Heart left ventricle (tissue), 13 donors: ENCODE results near the gene SLC35D1.

ENCODE experiments used
- POLR2A ChIP-seq, 2 donors: fragments of 450-650 bp; IDR thresholded peaks; one replicate each; pipeline ENCODE4 v1.6.1; 2017; ENCODE audit warnings: antibody characterized with exemption in 2 of 2, mild to moderate bottlenecking in 2 of 2, moderate library complexity in 2 of 2
- TF ChIP-seq, protein P1 (sequence below), 12 donors: fragments of 200-600 bp; sonication (generic) in 4 of 12; IDR thresholded peaks; one replicate each; pipeline versions ENCODE4 v1.5.0 to v1.8.0; 2018 to 2022; ENCODE audit warnings: antibody characterized with exemption in 12 of 12, mild to moderate bottlenecking in 5 of 12
- donor health status: ischemic (EF 13 %, LVEDD 7.1; RV severe dilation, severe dysfunction).
- donor health status: DM: no; HTN: yes; CAD: no.
- donor health status: DM: no; HTN: no; CAD: no.
- donor health status: ischemic (EF 25% LVEDD 6.9; RV normal size, moderate dysfunction).
- donor health status: ischemic (EF 25% LVEDD 5.7; RV mildly dilated, moderate dysfunction).
- donor health status: ischemic (EF 35%, LVEDD 5.7; RV mildly dilated, moderate dysfunction).
- donor health status: nonischemic (EF 11% LVEDD 7.7; RV severe dilation, severe dysfunction).
- donor health status: DM: yes; HTN: yes; CAD: no.
- donor health status: PGD.
- donor health status: ischemic (EF 29% LVEDD 5.4; RV normal size, mild dysfunction).
- donor health status: nonischemic (EF 23%, LVEDD 6.1; RV moderate dilation, normal function).

DNA sequence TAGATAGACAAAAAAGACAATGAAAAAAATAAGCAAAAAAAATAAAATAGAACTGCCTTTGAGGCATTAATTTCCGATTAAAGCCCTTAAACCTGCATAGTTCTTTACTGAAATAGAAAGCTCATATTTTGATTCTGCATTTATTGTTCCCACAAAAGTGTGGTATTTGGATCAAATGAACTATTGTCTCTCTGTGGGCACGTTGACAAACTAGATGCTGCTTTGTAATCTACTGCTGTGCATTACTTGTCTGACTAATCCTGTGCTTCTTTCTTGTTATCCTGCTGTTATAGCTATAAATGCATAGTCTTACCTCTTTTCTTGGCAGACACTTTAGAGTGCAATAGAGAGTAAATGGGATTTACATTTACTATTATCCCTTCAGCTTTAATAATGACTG is 31.4 kb upstream of the SLC35D1 start:
- TF ChIP-seq, protein P1, sequence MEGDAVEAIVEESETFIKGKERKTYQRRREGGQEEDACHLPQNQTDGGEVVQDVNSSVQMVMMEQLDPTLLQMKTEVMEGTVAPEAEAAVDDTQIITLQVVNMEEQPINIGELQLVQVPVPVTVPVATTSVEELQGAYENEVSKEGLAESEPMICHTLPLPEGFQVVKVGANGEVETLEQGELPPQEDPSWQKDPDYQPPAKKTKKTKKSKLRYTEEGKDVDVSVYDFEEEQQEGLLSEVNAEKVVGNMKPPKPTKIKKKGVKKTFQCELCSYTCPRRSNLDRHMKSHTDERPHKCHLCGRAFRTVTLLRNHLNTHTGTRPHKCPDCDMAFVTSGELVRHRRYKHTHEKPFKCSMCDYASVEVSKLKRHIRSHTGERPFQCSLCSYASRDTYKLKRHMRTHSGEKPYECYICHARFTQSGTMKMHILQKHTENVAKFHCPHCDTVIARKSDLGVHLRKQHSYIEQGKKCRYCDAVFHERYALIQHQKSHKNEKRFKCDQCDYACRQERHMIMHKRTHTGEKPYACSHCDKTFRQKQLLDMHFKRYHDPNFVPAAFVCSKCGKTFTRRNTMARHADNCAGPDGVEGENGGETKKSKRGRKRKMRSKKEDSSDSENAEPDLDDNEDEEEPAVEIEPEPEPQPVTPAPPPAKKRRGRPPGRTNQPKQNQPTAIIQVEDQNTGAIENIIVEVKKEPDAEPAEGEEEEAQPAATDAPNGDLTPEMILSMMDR (IDR thresholded peaks at IDR 0.05), result no peak
- no peak for TF ChIP-seq POLR2A (IDR thresholded peaks at IDR 0.05)
